Measurements from ENCODE around the gene ADAMTS6.
"Not testable (repeated sequence)": the region's sequence is repeated elsewhere in the genome, so short reads cannot be mapped to it uniquely, and the experiment has no call there.

ADAMTS6 gene

DNA sequence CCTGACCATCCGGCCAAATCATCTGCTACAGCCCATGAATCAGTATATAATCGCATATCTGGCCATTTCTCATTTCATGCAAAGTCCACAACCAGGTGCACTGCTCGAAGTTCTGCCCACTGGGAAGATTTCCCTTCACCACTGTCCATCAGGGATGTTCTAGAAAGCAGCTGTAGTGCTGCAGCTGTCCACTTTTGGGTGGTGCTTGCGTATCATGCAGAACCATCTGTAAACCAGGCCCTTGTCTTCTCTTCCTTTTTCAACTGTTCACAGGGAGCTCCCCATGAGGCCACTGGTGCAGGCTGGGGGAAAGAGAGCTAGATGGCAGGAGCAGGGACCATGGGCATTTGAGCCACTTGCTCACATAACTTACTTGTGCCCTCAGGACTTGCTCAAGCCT is 7.4 kb upstream of the ADAMTS6 start:
- TF ChIP-seq, protein P1, sequence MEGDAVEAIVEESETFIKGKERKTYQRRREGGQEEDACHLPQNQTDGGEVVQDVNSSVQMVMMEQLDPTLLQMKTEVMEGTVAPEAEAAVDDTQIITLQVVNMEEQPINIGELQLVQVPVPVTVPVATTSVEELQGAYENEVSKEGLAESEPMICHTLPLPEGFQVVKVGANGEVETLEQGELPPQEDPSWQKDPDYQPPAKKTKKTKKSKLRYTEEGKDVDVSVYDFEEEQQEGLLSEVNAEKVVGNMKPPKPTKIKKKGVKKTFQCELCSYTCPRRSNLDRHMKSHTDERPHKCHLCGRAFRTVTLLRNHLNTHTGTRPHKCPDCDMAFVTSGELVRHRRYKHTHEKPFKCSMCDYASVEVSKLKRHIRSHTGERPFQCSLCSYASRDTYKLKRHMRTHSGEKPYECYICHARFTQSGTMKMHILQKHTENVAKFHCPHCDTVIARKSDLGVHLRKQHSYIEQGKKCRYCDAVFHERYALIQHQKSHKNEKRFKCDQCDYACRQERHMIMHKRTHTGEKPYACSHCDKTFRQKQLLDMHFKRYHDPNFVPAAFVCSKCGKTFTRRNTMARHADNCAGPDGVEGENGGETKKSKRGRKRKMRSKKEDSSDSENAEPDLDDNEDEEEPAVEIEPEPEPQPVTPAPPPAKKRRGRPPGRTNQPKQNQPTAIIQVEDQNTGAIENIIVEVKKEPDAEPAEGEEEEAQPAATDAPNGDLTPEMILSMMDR (IDR thresholded peaks at IDR 0.05; ENCODE audit: insufficient read depth, low read depth, low read length, missing control alignments): no peak
- H3K4me3 ChIP-seq (ENCODE audit: low read length): no peak overlapping the region

DNA sequence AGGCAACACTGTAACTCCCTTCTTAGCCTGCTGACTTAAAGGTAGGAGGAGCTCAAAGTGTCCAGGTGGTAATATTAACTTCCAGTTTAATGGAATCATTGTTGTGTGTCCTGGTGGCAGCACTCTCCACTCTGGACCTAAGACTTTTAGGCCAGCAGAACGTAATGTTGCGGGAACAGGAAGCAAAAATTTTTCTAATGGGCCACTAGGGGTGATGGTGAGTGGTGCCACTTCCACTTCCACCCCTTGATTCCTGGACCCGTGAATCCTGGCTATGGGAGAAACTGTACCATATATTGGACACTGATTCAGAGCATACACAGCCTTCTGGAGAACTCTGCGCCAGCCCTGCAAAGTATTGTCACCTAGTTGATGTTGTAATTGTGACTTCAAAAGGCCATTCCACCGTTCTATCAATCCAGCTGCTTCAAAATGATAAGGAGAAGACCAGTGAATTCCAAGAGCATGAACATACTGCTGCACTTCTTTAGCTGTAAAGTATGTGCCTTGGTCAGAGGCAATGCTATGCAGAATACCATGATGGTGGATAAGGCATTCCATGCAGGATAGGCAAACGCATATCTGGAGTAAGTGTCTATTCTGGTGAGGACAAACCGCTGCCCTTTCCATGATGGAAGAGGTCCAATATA is 6.4 kb upstream of the ADAMTS6 start:
- not testable (repeated sequence) for H3K4me3 ChIP-seq (ENCODE audit: low read length); DNase-seq (ENCODE audit: low read depth)

More for the DNA sequence above, 7.4 kb upstream of the ADAMTS6 start:
- DNase-seq (ENCODE audit: low read depth): no peak

DNA sequence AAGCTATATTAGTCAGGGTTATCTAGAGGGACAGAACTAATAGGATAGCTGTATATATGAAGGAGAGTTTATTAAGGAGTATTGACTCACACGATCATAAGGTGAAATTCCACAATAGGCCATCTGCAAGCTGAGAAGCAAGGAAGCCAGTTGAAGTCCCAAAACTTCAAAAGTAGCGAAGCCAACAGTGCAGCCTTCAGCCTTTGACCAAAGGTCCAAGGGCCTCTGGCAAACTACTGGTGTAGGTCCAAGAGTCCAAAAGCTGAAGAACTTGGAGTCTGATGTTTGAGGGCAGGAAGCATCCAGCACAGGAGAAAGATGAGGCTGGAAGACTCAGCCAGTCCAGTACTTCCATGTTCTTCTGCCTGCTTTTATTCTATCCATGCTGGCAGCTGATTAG is 5.1 kb upstream of the ADAMTS6 start:
- H3K4me3 ChIP-seq (ENCODE audit: low read length); DNase-seq (ENCODE audit: low read depth): not testable (repeated sequence)

DNA sequence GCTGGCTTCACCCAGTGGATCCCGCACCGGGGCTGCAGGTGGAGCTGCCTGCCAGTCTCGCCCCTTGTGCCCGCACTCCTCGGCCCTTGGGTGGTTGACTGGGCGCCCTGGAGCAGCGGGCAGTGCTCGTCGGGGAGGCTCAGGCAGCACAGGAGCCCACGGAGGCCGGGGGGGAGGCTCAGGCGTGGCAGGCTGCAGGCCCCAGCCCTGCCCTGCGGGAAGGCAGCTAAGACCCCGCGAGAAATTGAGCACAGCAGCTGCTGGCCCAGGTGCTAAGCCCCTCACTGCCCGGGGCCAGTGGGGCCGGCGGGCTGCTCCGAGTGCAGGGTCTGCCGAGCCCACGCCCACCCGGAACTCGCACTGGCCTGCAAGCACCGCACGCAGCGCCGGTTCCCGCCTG is 3.7 kb upstream of the ADAMTS6 start:
- TF ChIP-seq, protein P1 (IDR thresholded peaks at IDR 0.05; ENCODE audit: insufficient read depth, low read depth, low read length, missing control alignments): no peak
- no peak for DNase-seq (ENCODE audit: low read depth)
- H3K4me3 ChIP-seq (ENCODE audit: low read length): no peak overlapping the region

DNA sequence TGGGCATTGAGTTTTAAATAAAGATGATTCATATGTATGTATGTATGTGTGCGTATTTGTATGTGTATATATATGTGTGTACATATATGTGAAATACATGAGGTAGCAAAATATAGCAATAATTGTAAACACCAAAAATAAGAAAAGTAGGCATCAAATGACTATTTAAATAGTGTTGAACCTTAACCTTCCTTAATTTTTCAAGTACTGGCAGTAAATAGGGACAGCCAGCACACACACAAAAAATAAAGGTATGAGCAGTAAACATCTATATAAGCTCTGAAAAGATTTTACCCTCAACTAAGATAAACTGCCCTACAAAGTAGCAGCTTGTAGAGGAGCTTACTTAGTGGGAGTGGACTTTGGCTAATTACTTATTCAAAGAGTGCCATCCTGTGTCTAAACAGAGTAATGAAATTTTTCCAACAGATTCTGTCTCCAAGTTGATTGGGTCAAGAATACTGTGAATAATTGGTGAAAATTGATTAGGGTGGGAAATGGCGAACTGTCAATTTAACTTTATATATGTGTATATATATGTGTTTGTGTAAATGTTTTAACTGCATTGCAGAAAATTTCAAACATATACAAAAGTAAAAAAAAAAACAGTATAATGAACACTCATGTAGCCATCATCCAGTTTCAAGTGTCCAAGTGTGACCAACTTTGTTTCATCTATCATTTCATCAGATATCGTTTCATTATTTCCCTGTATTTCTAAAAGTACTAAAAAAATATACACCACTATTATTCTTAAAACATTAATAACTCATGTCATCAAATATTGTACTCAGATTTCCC is 2.0 kb upstream of the ADAMTS6 start:
- TF ChIP-seq, protein P1 (IDR thresholded peaks at IDR 0.05; ENCODE audit: insufficient read depth, low read depth, low read length, missing control alignments): peak; percentile 61
- peak; percentile 73 for DNase-seq (ENCODE audit: low read depth)
- peak overlapping the region; percentile 70 for H3K4me3 ChIP-seq (ENCODE audit: low read length)

DNA sequence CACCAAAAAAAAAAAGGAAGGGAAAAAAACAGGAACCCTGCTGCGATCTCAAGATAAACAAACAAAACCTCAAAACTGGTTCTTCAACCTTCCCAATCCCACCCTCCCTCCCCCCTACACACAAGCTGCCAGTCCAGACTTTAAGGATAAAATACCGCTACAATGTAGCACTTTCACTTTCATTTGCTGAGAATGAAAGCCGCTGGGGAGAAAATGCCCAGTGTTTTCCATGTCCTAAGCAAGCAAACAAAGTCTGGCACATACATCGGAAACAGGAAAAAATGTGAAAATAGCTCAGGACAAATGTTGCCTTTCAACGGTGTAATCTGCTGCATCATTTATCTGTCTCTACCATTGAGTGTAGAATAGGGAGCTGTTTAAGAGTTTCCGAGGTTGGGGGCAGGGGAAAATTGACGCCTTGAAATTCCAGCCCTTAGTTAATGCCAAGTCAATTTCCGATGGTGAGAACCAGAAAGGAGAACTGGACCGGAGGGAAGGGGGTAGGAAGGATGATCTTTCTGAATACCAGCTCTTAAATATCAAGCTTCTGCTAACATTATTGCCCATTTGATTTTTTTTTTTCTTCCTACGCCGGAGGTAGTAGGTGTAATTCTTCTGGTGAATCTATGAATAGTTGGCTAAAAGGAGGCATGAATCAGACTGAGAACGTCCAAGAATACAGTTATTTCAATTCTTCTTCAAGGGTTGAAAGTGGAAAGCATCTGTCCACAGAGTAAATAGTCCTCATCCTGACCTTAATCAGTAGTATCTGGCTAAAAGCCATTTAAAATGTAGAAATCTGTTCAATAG is 1.2 kb upstream of the ADAMTS6 start:
- DNase-seq (ENCODE audit: low read depth): peak; percentile 46
- peak overlapping the region; percentile 70 for H3K4me3 ChIP-seq (ENCODE audit: low read length)
- TF ChIP-seq, protein P1 (IDR thresholded peaks at IDR 0.05; ENCODE audit: insufficient read depth, low read depth, low read length, missing control alignments): no peak

DNA sequence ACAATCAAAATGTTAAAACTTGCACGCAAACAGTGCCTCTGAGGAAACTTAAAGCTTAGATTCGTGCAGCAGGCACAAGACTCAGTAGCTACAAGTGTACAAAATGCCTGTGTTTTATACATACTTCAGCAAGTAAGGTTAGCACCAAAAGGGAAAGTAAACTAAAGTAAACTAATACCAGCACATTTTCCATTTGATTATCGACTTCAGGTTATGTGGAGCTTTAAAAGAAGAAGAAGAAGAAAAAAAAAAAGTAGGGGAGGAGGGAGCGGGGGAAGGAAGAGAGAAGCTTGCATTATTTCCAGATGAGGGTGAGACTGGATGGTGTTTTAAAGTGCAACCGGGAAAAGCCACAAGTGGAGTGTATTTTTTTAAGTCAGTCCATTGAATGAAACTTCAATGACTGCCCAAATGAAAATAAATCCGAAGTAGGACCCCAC is 596 bp upstream of the ADAMTS6 start:
- peak overlapping the region; percentile 70 for H3K4me3 ChIP-seq (ENCODE audit: low read length)
- DNase-seq (ENCODE audit: low read depth): peak; percentile 25
- TF ChIP-seq, protein P1 (IDR thresholded peaks at IDR 0.05; ENCODE audit: insufficient read depth, low read depth, low read length, missing control alignments): no peak

Data from epithelial cell of esophagus (primary cell).